NCI-H1694 treated with DMSO at 0.1 percent for 48 hours (cell line): ENCODE measurements around the gene FGF14.
A peak's percentile ranks its signal among the peaks of the same experiment; 100 is the strongest.

Experiments used
- DNase-seq: peaks from one replicate; lab custom pipeline; 2025; lab: John Stamatoyannopoulos, UW

FGF14 gene

DNA sequence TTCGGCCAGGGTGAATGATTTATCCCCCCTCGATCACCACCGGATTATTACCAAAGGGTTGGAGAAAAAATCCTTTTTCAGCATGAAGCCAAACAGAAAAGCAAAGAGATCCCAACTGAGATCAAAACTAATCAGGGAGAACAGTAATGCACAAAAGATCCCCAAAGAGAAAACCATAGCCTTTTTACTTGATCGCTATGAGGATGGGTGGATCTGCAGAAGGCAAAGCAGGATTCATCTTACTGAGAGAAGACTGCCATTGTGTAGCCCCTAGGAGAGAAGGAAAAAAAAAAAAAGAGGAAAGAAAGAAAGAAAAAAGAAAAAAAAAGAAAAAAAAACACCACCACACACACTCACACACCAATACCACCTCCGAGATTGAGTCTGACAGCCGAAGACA, at the start of gene FGF14:
Gene FGF14 (minus strand): TSS at position 283 of the 400 bp plus-strand sequence.
- no peak for DNase-seq

DNA sequence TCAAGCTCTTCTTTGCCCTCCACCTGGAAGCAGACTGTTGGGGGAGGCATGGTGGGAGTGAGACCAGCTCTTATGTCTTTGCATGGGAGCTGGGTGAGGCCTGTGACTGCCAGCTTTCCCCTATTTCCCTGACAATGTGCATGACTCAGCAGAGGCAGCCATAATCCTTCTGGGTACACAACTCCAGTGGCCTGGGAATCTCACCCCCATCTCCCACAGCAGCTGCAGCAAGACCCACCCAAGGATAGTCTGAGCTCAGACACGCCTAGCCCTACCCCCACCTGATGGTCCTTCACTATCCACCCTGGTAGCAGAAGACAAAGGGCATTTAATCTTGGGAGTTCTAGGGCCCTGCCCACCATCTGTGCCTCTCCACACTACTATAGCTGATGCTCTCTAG, 41.4 kb upstream of the FGF14 start:
- no peak for DNase-seq

DNA sequence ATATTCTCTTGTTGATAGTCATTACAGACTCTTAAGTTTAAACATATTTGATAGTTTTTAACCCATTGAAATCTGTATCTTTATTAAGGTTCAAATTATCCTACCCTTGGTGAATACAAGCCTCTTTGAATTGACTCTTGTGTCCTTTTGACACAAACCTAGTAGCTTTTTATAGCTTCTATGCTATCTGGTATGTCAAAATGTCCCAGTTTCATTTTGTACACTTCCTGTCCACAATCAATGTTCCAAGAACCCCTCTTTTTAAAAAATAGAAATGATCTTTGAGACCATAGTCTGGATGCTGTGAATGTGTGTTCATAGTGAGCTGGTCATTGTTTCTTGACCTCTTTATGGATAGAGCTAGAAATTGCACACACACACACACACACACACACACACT, 39.2 kb upstream of the FGF14 start:
- no peak for DNase-seq

DNA sequence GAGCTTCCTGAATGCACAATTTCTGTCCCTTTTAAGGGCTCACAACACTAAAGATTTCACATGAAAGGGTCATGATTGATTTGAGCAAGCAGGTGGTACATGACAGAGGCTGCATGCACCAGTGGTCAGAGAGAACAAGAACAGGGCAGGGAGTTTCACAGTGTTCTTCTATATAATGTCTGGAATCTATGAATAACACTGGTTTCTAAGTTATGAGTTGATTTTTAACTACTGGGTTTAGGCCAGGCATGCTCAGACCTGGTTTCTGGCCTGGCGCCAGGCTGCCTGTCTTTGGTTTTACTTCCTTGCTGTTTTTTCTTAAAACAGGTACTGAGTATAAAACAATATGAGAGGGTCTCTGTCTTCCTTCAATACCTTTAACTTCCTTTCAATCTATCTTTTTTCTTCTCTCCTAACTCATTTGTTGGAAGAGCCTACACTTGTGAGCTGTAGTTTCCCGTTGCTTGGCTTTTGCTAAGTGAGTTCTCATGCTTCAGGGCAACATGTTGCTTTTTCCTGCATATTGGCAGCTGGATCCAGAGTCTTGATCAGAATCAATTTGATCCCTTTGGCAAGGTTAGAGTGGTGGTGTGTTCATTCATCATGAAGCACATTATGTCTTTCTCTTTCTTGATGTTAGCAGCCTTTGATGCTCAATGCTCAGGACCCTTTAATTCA, 38.5 kb upstream of the FGF14 start:
- DNase-seq: no peak

DNA sequence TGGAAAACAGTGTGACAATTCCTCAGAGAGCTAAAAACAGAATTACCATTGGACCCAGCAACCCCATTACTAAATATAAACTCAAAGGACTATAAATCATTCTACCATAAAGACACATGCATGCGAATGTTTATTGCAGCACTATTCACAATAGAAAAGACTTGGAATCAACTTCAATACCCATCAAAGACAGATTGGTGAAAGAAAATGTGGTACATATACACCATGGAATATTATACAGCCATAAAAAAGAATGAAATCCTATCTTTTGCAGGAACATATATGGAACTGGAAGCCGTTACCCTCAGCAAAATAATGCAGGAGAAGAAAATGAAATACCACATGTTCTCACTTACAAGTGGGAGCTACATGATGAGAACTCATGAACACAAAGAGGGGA, 20.8 kb upstream of the FGF14 start:
- DNase-seq: no peak

DNA sequence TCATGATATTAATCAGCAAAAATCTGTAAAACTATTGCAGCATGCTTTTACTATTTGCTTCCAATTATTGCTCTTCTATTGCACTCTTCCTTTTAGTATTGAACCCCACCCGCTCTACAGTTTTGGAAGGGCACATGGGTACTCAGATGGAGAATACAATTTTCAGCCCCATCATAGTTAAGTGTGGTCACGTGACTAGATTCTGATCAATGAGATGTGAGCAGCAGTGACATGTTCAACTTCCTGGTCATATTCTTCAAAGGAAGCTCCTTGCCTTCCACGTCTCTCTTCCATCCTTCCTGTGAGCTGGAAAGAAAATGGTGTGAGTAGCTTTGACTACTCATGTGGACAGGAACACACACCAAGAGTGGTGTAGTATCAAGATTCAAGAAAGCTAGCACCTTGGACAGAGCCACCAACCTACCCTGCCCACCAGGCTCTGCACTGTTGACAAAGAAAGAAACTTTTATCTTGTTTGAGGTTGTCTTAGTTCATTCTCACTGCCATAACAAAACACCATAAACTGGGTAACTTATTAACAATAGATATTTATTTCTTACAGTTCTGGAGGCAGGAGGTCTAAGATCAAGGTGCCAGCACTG, 3.8 kb upstream of the FGF14 start:
- no peak for DNase-seq

GRCh38 chr13:102402290-102402689, 442 bp upstream of the FGF14 start:
- DNase-seq: no peak

- no peak for DNase-seq
These were observed 583 bp downstream of the FGF14 start for GRCh38 chr13:102401265-102401664.

GRCh38 chr13:102400675-102401145, 1.1 kb downstream of the FGF14 start:
- DNase-seq: no peak

- DNase-seq: peak; percentile 35
These were observed 1.8 kb downstream of the FGF14 start for GRCh38 chr13:102399791-102400674.

GRCh38 chr13:102395939-102396338, 5.9 kb downstream of the FGF14 start:
- DNase-seq: no peak

GRCh38 chr13:102395174-102395573, 6.7 kb downstream of the FGF14 start:
- no peak for DNase-seq

DNA sequence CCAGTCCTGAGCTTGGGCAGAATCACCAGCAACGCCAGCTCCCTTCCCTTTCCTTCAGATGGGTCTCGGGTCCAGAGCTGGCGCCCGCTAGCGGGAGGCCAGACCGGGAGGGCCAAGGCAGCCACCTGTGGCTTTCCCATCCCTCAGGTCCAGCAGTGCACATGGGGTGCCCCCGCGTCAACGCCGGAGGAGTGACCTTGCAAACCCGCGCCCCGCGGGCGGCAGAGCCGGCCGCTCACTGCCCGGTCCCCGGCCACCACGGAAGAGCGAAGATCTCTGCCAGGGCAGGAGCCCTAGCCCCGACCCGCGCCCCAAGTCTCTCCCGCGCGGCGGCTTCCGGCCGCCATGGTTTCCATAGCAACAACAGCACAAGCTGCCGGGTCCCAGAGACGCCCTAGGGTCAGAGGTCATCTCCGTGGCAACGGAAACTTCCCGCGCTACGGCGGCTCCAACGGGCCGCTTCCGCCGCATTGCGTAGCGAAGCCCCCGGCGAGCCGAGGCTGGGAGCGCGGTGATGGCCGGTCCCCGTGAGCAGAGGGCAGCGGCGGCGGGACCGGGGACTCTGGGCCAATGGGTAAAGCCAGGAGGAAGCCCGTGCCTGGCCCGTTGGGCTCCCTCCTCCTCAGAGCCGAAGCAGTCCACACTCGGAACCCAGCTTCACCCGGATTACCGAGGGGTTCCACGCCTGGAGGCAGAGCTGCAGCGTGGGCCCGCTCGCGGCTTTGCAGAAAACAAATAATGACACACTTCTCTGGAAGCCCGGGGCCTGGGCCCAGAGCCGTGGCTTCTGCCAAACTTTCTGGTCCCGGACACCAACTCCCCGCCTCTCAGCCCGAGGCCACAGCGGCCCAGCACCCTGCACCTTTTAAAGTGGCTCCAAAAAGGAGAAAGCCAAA, 7.4 kb downstream of the FGF14 start:
- DNase-seq: peak; percentile 79

DNA sequence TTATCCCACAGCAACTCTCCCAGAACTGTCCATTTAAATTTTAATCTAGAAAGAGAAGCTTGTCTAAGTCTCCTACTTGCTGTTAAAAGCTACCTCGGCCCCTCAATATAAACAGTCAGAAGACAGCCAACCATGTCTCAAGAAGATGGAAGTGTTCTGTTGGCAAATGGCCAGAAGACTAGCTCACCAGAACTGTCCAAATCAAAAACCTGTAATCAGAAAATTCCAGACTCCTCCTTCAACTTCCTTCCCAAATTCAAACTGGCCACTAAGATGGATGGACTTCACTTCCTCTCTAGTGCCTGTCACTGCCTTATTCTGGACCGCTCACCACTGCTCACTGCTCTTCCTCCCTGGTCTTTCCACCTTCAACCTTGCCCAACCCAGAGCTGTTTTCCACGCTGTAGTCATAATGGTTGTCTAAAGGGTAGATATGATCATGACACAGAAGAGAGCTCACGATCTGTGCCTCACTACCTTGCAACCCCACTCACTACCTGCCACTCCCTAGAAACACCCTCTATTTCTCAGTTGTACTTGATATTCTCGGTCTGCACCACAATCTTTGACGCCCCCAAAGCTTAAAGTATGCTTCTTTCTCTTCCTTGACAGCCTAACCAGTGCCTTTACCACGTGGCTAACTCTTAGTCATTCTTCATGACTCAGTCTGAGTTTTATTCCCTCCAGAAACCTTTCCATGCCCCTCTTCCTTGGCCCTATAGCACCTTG, 9.2 kb downstream of the FGF14 start:
- no peak for DNase-seq

DNA sequence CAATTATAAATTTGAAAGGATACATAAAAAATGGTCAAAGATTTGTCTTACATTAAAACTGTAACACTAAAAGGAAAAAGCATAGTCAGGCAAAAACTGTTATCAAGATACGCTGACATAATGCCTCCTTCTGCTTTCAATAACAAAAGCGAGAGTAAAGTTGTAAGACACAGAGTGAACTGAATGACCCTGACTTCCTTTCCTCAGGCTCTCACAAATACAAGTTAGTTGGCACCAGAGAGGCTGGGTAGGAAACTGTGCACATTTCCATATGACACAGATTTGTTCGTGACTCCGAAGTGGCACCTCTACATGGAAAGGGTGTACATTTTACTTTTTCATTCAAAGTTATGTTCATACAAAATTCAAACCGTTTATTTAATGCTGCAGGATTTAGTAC, 15.4 kb downstream of the FGF14 start:
- DNase-seq: no peak

DNA sequence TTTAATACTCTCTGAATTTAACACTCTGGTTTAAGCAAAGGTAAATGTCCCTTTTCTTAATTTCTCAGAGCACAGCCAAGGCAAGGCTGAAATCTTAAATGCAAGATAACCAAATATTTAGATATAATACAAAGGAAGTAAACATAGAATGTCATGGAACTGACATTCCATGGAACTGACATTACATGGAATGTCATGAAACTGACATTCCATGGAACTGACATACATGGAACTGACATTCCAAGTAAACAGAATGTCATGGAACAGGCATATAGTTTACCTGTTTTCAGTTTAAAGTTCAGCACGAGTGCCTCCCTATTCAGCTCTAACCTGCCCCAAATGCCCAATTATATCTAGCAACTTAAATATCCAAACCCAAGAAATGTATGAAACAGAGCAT, 21.8 kb downstream of the FGF14 start:
- DNase-seq: no peak

GRCh38 chr13:102376318-102376717, 25.5 kb downstream of the FGF14 start:
- DNase-seq: no peak

DNA sequence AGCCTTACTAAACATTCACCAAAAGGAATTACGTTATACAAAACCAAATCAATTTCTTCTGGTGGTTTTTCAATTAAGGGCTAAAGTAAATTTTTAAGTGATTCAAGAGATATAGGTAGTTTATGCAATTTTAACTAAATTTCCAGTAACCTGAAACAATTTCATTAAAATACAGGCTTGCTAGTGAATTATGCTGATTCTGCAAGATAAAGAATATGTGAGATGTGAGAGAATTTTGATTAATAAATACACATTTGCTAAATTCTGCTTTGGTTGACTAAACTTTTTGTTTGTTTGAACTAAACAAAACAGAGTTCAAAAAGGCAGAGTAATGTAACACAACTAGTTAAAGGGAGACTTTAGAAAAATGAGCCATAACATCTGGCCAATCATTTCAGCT, 27.1 kb downstream of the FGF14 start:
- DNase-seq: no peak

DNA sequence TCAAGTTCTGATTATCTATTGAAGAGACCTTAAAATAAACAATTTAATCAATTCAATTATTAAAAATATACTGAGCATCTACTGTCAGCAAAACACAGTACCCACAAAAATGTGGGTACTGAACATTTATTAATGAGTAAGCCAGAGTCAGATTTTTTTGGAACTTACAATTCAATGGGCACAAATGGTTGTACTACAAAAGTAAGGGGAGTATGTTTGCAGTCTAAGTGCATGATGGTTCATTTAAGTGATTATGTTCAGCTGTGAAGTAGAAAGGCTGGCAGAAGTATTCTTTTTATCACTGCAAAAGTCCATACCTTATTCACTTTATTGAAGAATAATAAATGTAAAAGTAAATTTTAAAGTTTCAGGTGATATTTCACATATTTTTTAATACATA, 27.6 kb downstream of the FGF14 start:
- no peak for DNase-seq

DNA sequence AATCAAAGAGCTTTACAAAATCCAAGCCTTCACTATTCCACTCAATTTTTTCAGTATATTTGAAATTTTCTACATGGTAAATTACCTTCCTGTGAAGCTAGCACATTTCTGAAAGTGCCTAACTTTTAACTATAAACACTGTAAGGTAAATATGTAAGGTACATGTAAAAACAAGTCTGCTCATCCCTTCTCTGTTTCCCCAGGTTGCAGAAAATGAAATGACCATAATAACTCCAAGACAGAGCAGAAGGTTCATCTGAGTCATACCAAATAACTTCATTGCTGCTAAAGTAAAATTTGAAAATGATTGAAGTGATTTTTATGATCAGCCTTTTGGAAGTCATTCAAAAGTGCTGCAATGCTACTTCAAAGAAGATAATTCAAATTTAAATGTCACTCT, 28.6 kb downstream of the FGF14 start:
- DNase-seq: no peak

DNA sequence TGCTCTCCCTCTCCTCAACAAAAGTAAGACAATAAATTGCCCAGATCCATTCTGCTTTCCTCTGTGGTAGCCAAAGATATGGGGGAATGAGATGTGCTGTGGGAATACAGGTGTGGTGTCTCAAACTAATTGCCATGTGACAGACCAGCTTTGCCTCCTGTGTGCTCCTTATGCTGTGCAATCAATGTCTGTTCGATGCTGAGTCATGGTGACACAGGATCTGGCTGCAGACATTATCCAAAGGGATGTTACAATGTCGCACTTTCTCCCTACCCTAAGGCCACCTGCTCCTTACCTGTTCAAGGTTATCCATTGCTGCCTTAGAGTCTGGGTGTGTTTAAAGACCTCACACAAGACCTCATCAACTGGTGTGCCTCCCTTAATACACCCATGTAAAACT, 32.5 kb downstream of the FGF14 start:
- no peak for DNase-seq
